ENCODE results near the gene COPG1. TPM values are rescaled to one million over a fixed set of nuclear protein-coding genes. Genes with fewer than 3 reads are reported as not detected.

COPG1 gene
- total RNA-seq, 2 donors from 2014 or later: 203 to 236 TPM

Other genes with a start within 250 kb of the COPG1 start
- under 1 TPM in 1 of 2 donors, not detected in 1; 0.21 TPM for gene EFCC1, start 248.3 kb upstream of the COPG1 start, total RNA-seq
- gene GP9, start 188.8 kb upstream of the COPG1 start, total RNA-seq: under 1 TPM in 1 of 2 donors, not detected in 1; 0.45 TPM
- 10 to 100 TPM; 50.7 to 53.9 TPM for gene RAB43, start 127.8 kb upstream of the COPG1 start, total RNA-seq
- gene ISY1, start 88.5 kb upstream of the COPG1 start, total RNA-seq: 10 to 100 TPM; 54.7 to 59.7 TPM
- 100 to 1,000 TPM; 230 to 268 TPM for gene CNBP, start 65.7 kb upstream of the COPG1 start, total RNA-seq
- 10 to 100 TPM; 49.2 to 52.5 TPM for gene HMCES, start 29.3 kb downstream of the COPG1 start, total RNA-seq
- gene EFCAB12, start 179.0 kb downstream of the COPG1 start, total RNA-seq: 1 to 10 TPM; 1.0 to 2.3 TPM
- gene MBD4, start 190.3 kb downstream of the COPG1 start, total RNA-seq: 10 to 100 TPM; 63.6 to 72.6 TPM
- 10 to 100 TPM; 13.1 to 27.4 TPM for gene IFT122, start 190.6 kb downstream of the COPG1 start, total RNA-seq

Measured in natural killer cell treated with Interleukin-12 subunit alpha and Interleukin-12 subunit beta and Interleukin-15 and Interleukin-18, amount 100 ng/mL, for 72 hours (primary cell).